ENCODE data around the gene SRPK2. TPM values are rescaled to one million over a fixed set of nuclear protein-coding genes. Genes with fewer than 3 reads are reported as not detected.

Gene SRPK2
- total RNA-seq, 1 donor from 2014 or later, result 54.8 TPM

DNA sequence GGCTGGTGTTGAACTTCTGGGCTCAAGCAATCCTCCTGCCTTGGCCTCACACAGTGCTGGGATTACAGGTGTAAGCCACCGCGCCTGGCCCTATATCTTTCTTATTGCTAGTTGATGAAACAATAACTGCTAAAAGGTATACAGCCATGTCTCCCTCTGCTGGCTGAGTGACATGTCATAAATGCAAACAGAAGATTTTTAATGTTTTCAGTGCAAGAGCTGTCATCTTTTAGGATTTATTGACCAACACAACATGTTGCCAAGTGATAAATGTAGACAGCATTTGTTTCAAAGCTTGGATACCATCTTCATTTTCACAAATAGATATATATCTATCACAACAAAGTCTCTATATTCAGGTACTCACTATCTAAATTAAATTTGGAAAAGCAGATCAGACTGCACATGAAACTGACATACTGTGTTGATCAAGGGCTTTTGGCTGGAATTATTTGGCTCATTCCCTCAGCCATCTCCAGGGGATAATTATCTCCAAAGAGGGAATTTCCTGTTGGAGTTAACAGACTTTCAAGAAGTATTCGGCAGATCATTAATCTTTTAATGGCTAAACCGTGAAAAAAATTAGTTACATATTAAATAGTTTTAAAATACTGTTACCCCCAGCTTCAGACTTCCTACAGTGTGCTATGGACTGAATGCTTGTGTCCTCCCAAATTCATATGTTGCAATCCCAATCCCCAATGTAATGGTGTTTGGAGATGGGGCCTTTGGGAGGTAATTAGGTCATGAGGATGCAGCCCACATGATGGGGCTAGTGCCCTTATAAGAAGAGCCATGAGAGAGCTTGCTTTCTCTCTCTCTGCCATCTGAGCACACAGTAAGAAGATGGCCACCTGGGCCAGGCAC lies 41.3 kb upstream of the SRPK2 start:
- Mint-ChIP-seq H3K36me3 (ENCODE audit: low read depth, unreplicated experiment) (no peaks in the 10 kb centered on the region), H3K27me3 (ENCODE audit: low read depth, unreplicated experiment) (no peaks in the 10 kb centered on the region), H3K4me3 (ENCODE audit: unreplicated experiment) (no peak overlapping the region), H3K27ac (ENCODE audit: unreplicated experiment) (peak overlapping the region; percentile 26), H3K9me3 (ENCODE audit: unreplicated experiment) (no peaks in the 10 kb centered on the region), H3K4me1 (ENCODE audit: low read depth, unreplicated experiment) (no peaks in the 10 kb centered on the region)
- no peak overlapping the region for H3K4me3 ChIP-seq (ENCODE audit: insufficient read depth, low read depth, low read length)
- no peaks in the 10 kb centered on the region for H3K4me1 ChIP-seq (ENCODE audit: insufficient read depth, low read length)
- H3K4me2 ChIP-seq (ENCODE audit: low read length), result no peak overlapping the region
- no peak overlapping the region for H3K9ac ChIP-seq (ENCODE audit: low read length)
- no peak overlapping the region for H2AFZ ChIP-seq (ENCODE audit: low read depth, low read length)
- H3K36me3 ChIP-seq (ENCODE audit: insufficient read depth, low read length), result no peaks in the 10 kb centered on the region
- no peak for FAIRE-seq
- no peaks in the 10 kb centered on the region for H4K20me1 ChIP-seq (ENCODE audit: insufficient read depth, low read length)
- TF ChIP-seq EZH2 (IDR thresholded peaks at IDR 0.05; ENCODE audit: insufficient read depth, low read length), result no peak
- TF ChIP-seq, protein P1, sequence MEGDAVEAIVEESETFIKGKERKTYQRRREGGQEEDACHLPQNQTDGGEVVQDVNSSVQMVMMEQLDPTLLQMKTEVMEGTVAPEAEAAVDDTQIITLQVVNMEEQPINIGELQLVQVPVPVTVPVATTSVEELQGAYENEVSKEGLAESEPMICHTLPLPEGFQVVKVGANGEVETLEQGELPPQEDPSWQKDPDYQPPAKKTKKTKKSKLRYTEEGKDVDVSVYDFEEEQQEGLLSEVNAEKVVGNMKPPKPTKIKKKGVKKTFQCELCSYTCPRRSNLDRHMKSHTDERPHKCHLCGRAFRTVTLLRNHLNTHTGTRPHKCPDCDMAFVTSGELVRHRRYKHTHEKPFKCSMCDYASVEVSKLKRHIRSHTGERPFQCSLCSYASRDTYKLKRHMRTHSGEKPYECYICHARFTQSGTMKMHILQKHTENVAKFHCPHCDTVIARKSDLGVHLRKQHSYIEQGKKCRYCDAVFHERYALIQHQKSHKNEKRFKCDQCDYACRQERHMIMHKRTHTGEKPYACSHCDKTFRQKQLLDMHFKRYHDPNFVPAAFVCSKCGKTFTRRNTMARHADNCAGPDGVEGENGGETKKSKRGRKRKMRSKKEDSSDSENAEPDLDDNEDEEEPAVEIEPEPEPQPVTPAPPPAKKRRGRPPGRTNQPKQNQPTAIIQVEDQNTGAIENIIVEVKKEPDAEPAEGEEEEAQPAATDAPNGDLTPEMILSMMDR (IDR thresholded peaks at IDR 0.05; ENCODE audit: insufficient read depth, low read depth, low read length), result peak; percentile 52
- no peaks in the 10 kb centered on the region for H3K27me3 ChIP-seq (ENCODE audit: insufficient read depth, low read length)
- no peaks in the 10 kb centered on the region for H3K9me3 ChIP-seq (ENCODE audit: insufficient read depth, low read depth, low read length)
- H3K27ac ChIP-seq (ENCODE audit: low read depth, low read length), result no peak overlapping the region
- DNase-seq (ENCODE audit: low read depth), result peak; percentile 14
- no peaks in the 10 kb centered on the region for H3K79me2 ChIP-seq (ENCODE audit: insufficient read depth, low read length)

DNA sequence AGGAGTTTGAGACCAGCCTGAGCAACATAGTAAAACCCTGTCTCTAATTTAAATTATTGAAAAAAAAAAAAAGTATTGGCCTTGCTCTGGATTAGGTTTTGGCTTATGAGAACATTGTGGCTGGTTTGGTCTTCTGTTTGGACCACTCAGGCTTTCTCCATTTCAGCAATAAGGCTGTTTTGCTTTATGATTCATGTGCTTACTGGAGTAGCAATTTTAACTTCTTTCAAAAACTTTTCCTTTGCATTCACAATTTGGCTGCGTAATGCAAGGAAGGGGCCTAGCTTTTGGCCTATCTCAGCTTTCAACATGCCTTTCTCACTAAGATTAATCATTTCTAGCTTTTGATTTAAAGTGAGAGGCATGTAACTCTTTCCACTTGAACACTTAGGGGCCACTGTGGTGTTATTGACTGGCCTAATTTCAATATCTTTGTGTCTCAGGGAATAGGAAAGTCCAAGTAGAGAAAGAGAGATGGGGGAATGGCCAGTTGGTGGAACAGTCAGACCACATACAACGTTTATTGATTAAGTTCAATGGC lies 38.0 kb upstream of the SRPK2 start:
- DNase-seq (ENCODE audit: low read depth) (no peak), FAIRE-seq (no peak)
- no peaks in the 10 kb centered on the region for H3K9me3 Mint-ChIP-seq (ENCODE audit: unreplicated experiment)
- H3K4me3 ChIP-seq (ENCODE audit: insufficient read depth, low read depth, low read length), result no peak overlapping the region
- no peaks in the 10 kb centered on the region for H3K36me3 ChIP-seq (ENCODE audit: insufficient read depth, low read length)
- no peaks in the 10 kb centered on the region for H3K27me3 ChIP-seq (ENCODE audit: insufficient read depth, low read length)
- H3K4me1 Mint-ChIP-seq (ENCODE audit: low read depth, unreplicated experiment), result no peaks in the 10 kb centered on the region
- H3K9me3 ChIP-seq (ENCODE audit: insufficient read depth, low read depth, low read length), result no peaks in the 10 kb centered on the region
- H3K4me3 Mint-ChIP-seq (ENCODE audit: unreplicated experiment), result no peak overlapping the region
- no peak overlapping the region for H3K27ac ChIP-seq (ENCODE audit: low read depth, low read length)
- H4K20me1 ChIP-seq (ENCODE audit: insufficient read depth, low read length), result no peaks in the 10 kb centered on the region
- no peak overlapping the region for H2AFZ ChIP-seq (ENCODE audit: low read depth, low read length)
- TF ChIP-seq, protein P1 (IDR thresholded peaks at IDR 0.05; ENCODE audit: insufficient read depth, low read depth, low read length), result no peak
- no peak for TF ChIP-seq EZH2 (IDR thresholded peaks at IDR 0.05; ENCODE audit: insufficient read depth, low read length)
- no peaks in the 10 kb centered on the region for H3K79me2 ChIP-seq (ENCODE audit: insufficient read depth, low read length)
- no peak overlapping the region for H3K27ac Mint-ChIP-seq (ENCODE audit: unreplicated experiment)
- no peak overlapping the region for H3K4me2 ChIP-seq (ENCODE audit: low read length)
- H3K4me1 ChIP-seq (ENCODE audit: insufficient read depth, low read length), result no peaks in the 10 kb centered on the region
- no peaks in the 10 kb centered on the region for H3K36me3 Mint-ChIP-seq (ENCODE audit: low read depth, unreplicated experiment)
- no peak overlapping the region for H3K9ac ChIP-seq (ENCODE audit: low read length)
- peaks cover 3% of the 10 kb centered on the region for H3K27me3 Mint-ChIP-seq (ENCODE audit: low read depth, unreplicated experiment)

DNA sequence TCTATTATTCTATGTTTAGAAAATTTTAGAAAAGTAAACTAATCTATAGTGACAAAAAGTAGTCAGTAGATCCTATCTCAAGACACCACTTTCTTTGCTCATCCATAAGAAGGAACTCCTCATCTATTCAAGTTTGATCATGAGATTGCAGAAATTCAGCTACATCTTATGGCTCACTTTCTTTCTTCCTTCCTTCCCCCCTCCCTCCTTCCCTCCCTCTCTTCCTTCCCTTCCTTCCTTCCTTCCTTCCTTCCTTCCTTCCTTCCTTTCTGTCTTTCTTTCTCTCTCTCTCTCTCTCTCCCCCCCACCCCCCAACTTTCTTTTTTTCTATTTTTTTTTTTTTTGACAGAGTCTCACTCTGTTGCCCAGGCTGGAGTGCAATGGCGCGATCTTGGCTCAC lies 35.3 kb upstream of the SRPK2 start:
- Mint-ChIP-seq H3K36me3 (ENCODE audit: low read depth, unreplicated experiment) (no peaks in the 10 kb centered on the region), H3K4me3 (ENCODE audit: unreplicated experiment) (no peak overlapping the region), H3K4me1 (ENCODE audit: low read depth, unreplicated experiment) (no peaks in the 10 kb centered on the region), H3K9me3 (ENCODE audit: unreplicated experiment) (no peaks in the 10 kb centered on the region), H3K27ac (ENCODE audit: unreplicated experiment) (no peak overlapping the region), H3K27me3 (ENCODE audit: low read depth, unreplicated experiment) (peaks cover 4% of the 10 kb centered on the region)
- H3K4me1 ChIP-seq (ENCODE audit: insufficient read depth, low read length), result no peaks in the 10 kb centered on the region
- DNase-seq (ENCODE audit: low read depth) (no peak), FAIRE-seq (no peak)
- H2AFZ ChIP-seq (ENCODE audit: low read depth, low read length), result no peak overlapping the region
- no peak overlapping the region for H3K4me3 ChIP-seq (ENCODE audit: insufficient read depth, low read depth, low read length)
- no peak overlapping the region for H3K9ac ChIP-seq (ENCODE audit: low read length)
- H3K27me3 ChIP-seq (ENCODE audit: insufficient read depth, low read length), result no peaks in the 10 kb centered on the region
- H3K79me2 ChIP-seq (ENCODE audit: insufficient read depth, low read length), result no peaks in the 10 kb centered on the region
- no peaks in the 10 kb centered on the region for H4K20me1 ChIP-seq (ENCODE audit: insufficient read depth, low read length)
- H3K27ac ChIP-seq (ENCODE audit: low read depth, low read length), result no peak overlapping the region
- H3K36me3 ChIP-seq (ENCODE audit: insufficient read depth, low read length), result no peaks in the 10 kb centered on the region
- TF ChIP-seq, protein P1 (IDR thresholded peaks at IDR 0.05; ENCODE audit: insufficient read depth, low read depth, low read length), result no peak
- no peak for TF ChIP-seq EZH2 (IDR thresholded peaks at IDR 0.05; ENCODE audit: insufficient read depth, low read length)
- H3K4me2 ChIP-seq (ENCODE audit: low read length), result no peak overlapping the region
- H3K9me3 ChIP-seq (ENCODE audit: insufficient read depth, low read depth, low read length), result no peaks in the 10 kb centered on the region

Data from astrocyte (in vitro differentiated cells and primary cell).